Heart left ventricle (tissue), 16 donors: ENCODE results near the gene NDUFS5. TPM values are rescaled to one million over a fixed set of nuclear protein-coding genes. Genes with fewer than 3 reads are reported as not detected.
"Not testable (repeated sequence)": the region's sequence is repeated elsewhere in the genome, so short reads cannot be mapped to it uniquely, and the experiment has no call there.

ENCODE experiments used
- ATAC-seq, 4 donors: fragments of 200-7000 bp; cut with Tn5 transposase; one replicate each; pipeline ENCODE4 v1.9.1; 2020 to 2022; ENCODE audit warnings: moderate library complexity in 4 of 4, mild to moderate bottlenecking in 3 of 4, moderate number of reproducible peaks in 1 of 4
- DNase-seq, 5 donors: peaks; one replicate each; pipeline ENCODE4 v3.0.0-alpha.2; 2020
- H3K27ac ChIP-seq, 12 donors: fragments of 200-600 bp; sonication (generic) in 4 of 12; one replicate each; pipeline versions ENCODE4 v1.5.0 to v1.8.0; 2016 to 2022; ENCODE audit warnings: mild to moderate bottlenecking in 2 of 12
- H3K27me3 ChIP-seq, 9 donors: fragments of 200-600 bp; sonication (generic) in 2 of 9; one replicate each; pipeline versions ENCODE4 v1.5.1 to v1.8.0; 2016 to 2022; ENCODE audit warnings: mild to moderate bottlenecking in 3 of 9
- H3K36me3 ChIP-seq, 9 donors: fragments of 200-600 bp; sonication (generic) in 2 of 9; one replicate each; pipeline versions ENCODE4 v1.5.0 to v1.8.0; 2018 to 2022; ENCODE audit warnings: mild to moderate bottlenecking in 2 of 9
- H3K4me1 ChIP-seq, 12 donors: fragments of 200-600 bp; sonication (generic) in 4 of 12; one replicate each; pipeline versions ENCODE4 v1.5.0 to v1.8.0; 2016 to 2022; ENCODE audit warnings: mild to moderate bottlenecking in 3 of 12
- H3K4me3 ChIP-seq, 12 donors: fragments of 200-600 bp; sonication (generic) in 4 of 12; one replicate each; pipeline versions ENCODE4 v1.5.0 to v1.8.0; 2017 to 2022; ENCODE audit warnings: mild to moderate bottlenecking in 9 of 12, moderate library complexity in 4 of 12
- H3K9me3 ChIP-seq, 12 donors: fragments of 200-600 bp; sonication (generic) in 4 of 12; one replicate each; pipeline versions ENCODE4 v1.5.0 to v1.8.0; 2016 to 2022; ENCODE audit warnings: mild to moderate bottlenecking in 1 of 12
- CTCF ChIP-seq, 12 donors: fragments of 200-600 bp; sonication (generic) in 4 of 12; IDR thresholded peaks; one replicate each; pipeline versions ENCODE4 v1.5.0 to v1.8.0; 2018 to 2022; ENCODE audit warnings: antibody characterized with exemption in 12 of 12, mild to moderate bottlenecking in 5 of 12
- POLR2A ChIP-seq, 2 donors: fragments of 450-650 bp; IDR thresholded peaks; one replicate each; pipeline ENCODE4 v1.6.1; 2017; ENCODE audit warnings: antibody characterized with exemption in 2 of 2, mild to moderate bottlenecking in 2 of 2, moderate library complexity in 2 of 2
- WGBS, 4 donors: extraction: QIAGEN DNeasy Blood & Tissue Kit in 2 of 4; methylation state at CpG; one replicate each; pipeline versions ENCODE4 v1.1.5 to v1.1.7; 2013 to 2018; 5-methylcytosine and 5-hydroxymethylcytosine counted together
- intact Hi-C, 10 donors: fragments of 100-400 bp; cut with DNase I; formaldehyde crosslinking; loops; one replicate each; pipeline versions ENCODE4 v1.11.1 to v1.14.2; 2022
- polyA plus RNA-seq, 2 donors: library from polyadenylated mRNA; stranded (reverse); fragments of 200-250 nt; gene quantifications; one replicate each; pipeline ENCODE4 v1.2.3, GENCODE V29; 2013
- total RNA-seq, 9 donors: library from RNA; depleted of rRNA in 2 of 9; stranded (reverse); fragments of >200 nt in 2 of 9; fragmentation: NEBNext Ultra II Directional in 3 of 9; extraction: Animal tissue kit (Norgen Biotek cat#: 25700) in 3 of 9; gene quantifications; one replicate each; pipeline versions ENCODE4 v1.1.0 to v1.2.4, GENCODE V29; 2016 to 2023
- donor health status: ischemic (EF 13 %, LVEDD 7.1; RV severe dilation, severe dysfunction).
- donor health status: healthy with polysubstance abuse.
- donor health status: DM: no; HTN: yes; CAD: no.
- donor health status: DM: no; HTN: no; CAD: no.
- donor health status: ischemic (EF 25% LVEDD 6.9; RV normal size, moderate dysfunction).
- donor health status: ischemic (EF 25% LVEDD 5.7; RV mildly dilated, moderate dysfunction).
- donor health status: healthy.
- donor health status: DM: yes; HTN: yes; CAD: no.
- donor health status: ischemic (EF 35%, LVEDD 5.7; RV mildly dilated, moderate dysfunction).
- donor health status: nonischemic (EF 11% LVEDD 7.7; RV severe dilation, severe dysfunction).
- donor health status: DM: yes; HTN: yes; CAD: no.
- donor health status: PGD.
- donor health status: ischemic (EF 29% LVEDD 5.4; RV normal size, mild dysfunction).
- donor health status: nonischemic (EF 23%, LVEDD 6.1; RV moderate dilation, normal function).

The NDUFS5 gene
- total and polyA plus RNA-seq, 11 donors: 292 to 4,461 (median 578) TPM

- Histone ChIP-seq H3K36me3 (no peaks in the 10 kb centered on the region), H3K4me3 (no peak overlapping the region), H3K9me3 (no peaks in the 10 kb centered on the region), H3K27ac (no peak overlapping the region), H3K4me1 (peaks cover 0 to 5% (median 0%) of the 10 kb centered on the region in 12 donors), H3K27me3 (no peaks in the 10 kb centered on the region)
- TF ChIP-seq CTCF (IDR thresholded peaks at IDR 0.05): no peak
- no peak for TF ChIP-seq POLR2A (IDR thresholded peaks at IDR 0.05)
- DNase-seq (no peak), ATAC-seq (no peak)
- intact Hi-C loops: no loop called here
- 93 to 97% (median 95%) methylated on average over 4 of the region's 4 CpGs for WGBS, 4 donors
These were observed 35.8 kb downstream of the NDUFS5 start for GRCh38 chr1:39061951-39062350.

- intact Hi-C loops: no loop called here
- Histone ChIP-seq H3K4me3 (no peak overlapping the region), H3K4me1 (peaks cover 0 to 5% (median 0%) of the 10 kb centered on the region in 12 donors), H3K36me3 (no peaks in the 10 kb centered on the region), H3K27me3 (no peaks in the 10 kb centered on the region), H3K9me3 (no peaks in the 10 kb centered on the region), H3K27ac (no peak overlapping the region)
- DNase-seq (no peak), ATAC-seq (no peak)
- WGBS, 4 donors: 78 to 85% (median 79%) methylated on average over 7 of the region's 7 CpGs
- TF ChIP-seq POLR2A (IDR thresholded peaks at IDR 0.05) (no peak), CTCF (IDR thresholded peaks at IDR 0.05) (no peak)
These were observed 37.0 kb downstream of the NDUFS5 start for GRCh38 chr1:39063191-39063590.

GRCh38 chr1:39063775-39064174, 37.6 kb downstream of the NDUFS5 start:
- DNase-seq (no peak), ATAC-seq (no peak)
- 46 to 58% (median 54%) methylated on average over 6 of the region's 6 CpGs for WGBS, 4 donors
- Histone ChIP-seq H3K27ac (no peak overlapping the region), H3K4me3 (no peak overlapping the region), H3K36me3 (no peaks in the 10 kb centered on the region), H3K9me3 (no peaks in the 10 kb centered on the region), H3K27me3 (no peaks in the 10 kb centered on the region), H3K4me1 (peaks cover 0 to 5% (median 0%) of the 10 kb centered on the region in 12 donors)
- TF ChIP-seq POLR2A (IDR thresholded peaks at IDR 0.05) (no peak), CTCF (IDR thresholded peaks at IDR 0.05) (no peak)
- intact Hi-C loops: no loop called here

GRCh38 chr1:39065542-39065941, 39.4 kb downstream of the NDUFS5 start:
- Histone ChIP-seq H3K4me3 (no peak overlapping the region), H3K9me3 (no peaks in the 10 kb centered on the region), H3K36me3 (no peaks in the 10 kb centered on the region), H3K27ac (no peak overlapping the region), H3K4me1 (peaks cover 0 to 5% (median 0%) of the 10 kb centered on the region in 12 donors), H3K27me3 (no peaks in the 10 kb centered on the region)
- WGBS, 4 donors: 78 to 91% (median 85%) methylated on average over 3 of the region's 3 CpGs
- intact Hi-C loops: no loop called here
- no peak for DNase-seq
- no peak for ATAC-seq
- TF ChIP-seq POLR2A (IDR thresholded peaks at IDR 0.05): no peak
- TF ChIP-seq CTCF (IDR thresholded peaks at IDR 0.05): no peak

- WGBS, 4 donors: 94 to 98% (median 97%) methylated on average over 7 of the region's 7 CpGs
- ATAC-seq, H3K9me3 ChIP-seq, intact Hi-C loops, H3K4me3 ChIP-seq, H3K4me1 ChIP-seq, H3K27ac ChIP-seq, H3K27me3 ChIP-seq, DNase-seq, H3K36me3 ChIP-seq: not testable (repeated sequence)
These were observed 42.1 kb downstream of the NDUFS5 start for GRCh38 chr1:39068227-39068626.

GRCh38 chr1:39071557-39071956, 45.4 kb downstream of the NDUFS5 start:
- H3K9me3 ChIP-seq, H3K27me3 ChIP-seq, intact Hi-C loops, H3K36me3 ChIP-seq, DNase-seq, H3K4me3 ChIP-seq, H3K27ac ChIP-seq, ATAC-seq, H3K4me1 ChIP-seq: not testable (repeated sequence)
